ENCODE data around the gene CHCHD6. TPM values are rescaled to one million over a fixed set of nuclear protein-coding genes. Genes with fewer than 3 reads are reported as not detected.

Gene CHCHD6
- total and polyA plus RNA-seq, 2 of the 4 experiments (the other 2 are of a cell fraction): 18.8 to 28.9 TPM

DNA sequence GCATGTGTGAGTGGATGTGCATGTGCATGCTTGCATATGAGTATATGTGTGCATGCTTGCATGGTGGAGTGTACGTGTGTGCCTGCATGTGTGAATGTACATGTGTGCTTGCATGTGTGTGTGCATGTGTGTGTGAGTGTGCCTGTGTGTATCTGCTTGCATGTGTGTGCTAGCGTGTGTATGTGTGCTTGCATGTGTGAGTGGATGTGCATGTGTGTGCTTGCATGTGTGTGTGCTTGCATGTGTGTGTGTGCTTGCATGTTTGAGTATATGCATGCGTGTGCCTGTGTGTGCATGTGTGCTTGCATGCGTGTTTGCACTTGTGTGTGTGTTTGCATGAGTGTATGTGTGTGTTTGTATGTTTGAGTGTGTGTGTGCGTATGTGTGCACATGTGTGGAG lies 274.3 kb downstream of the CHCHD6 start:
- H2AK5ac ChIP-seq (ENCODE audit: low read depth, low read length): no peak overlapping the region
- H3K56ac ChIP-seq (ENCODE audit: extremely low read depth, insufficient read depth, low read length): no peak overlapping the region
- H3K79me1 ChIP-seq (ENCODE audit: low read depth in 1 of 2, low read length in 2 of 2): no peaks in the 10 kb centered on the region
- no peak overlapping the region for H3K14ac ChIP-seq (replicated peaks; ENCODE audit: low read depth, low read length)
- DNase-seq (no peak), ATAC-seq (ENCODE audit: low read depth) (no peak)
- H3K9me3 ChIP-seq (ENCODE audit: control insufficient read depth, insufficient read depth, low read length): peaks cover 9% of the 10 kb centered on the region
- H3K36me3 ChIP-seq (ENCODE audit: control insufficient read depth, insufficient read depth, low read length): no peaks in the 10 kb centered on the region
- 80% methylated on average over 3 of the region's 5 CpGs; no CpG with 5 or more reads in 1 of the 2 experiments for WGBS, 2 experiments (ENCODE audit: extremely low coverage in 2 of 2, insufficient read length in 1 of 2)
- no peak overlapping the region for H4K91ac ChIP-seq (ENCODE audit: insufficient read depth, low read depth, low read length)
- no peak overlapping the region for H3K23ac ChIP-seq (ENCODE audit: low read depth, low read length)
- H3K18ac ChIP-seq (ENCODE audit: low read depth, low read length): no peak overlapping the region
- no peak overlapping the region for H4K8ac ChIP-seq (ENCODE audit: low read depth in 2 of 2, low read length in 2 of 2)
- TF ChIP-seq CHD1 (IDR thresholded peaks at IDR 0.05; ENCODE audit: low read depth, low read length) (no peak), CEBPB (IDR thresholded peaks at IDR 0.05; ENCODE audit: low read depth, low read length) (no peak), NFE2L2 (IDR thresholded peaks at IDR 0.05; ENCODE audit: low read depth, low read length) (no peak), POLR2A (IDR thresholded peaks at IDR 0.05; ENCODE audit: low read depth, low read length) (no peak), USF2 (IDR thresholded peaks at IDR 0.05; ENCODE audit: low read depth, low read length) (no peak), FOS (IDR thresholded peaks at IDR 0.05; ENCODE audit: low read depth, low read length) (no peak)
- H2BK20ac ChIP-seq (ENCODE audit: low read depth, low read length): no peak overlapping the region
- H4K20me1 ChIP-seq (ENCODE audit: insufficient read depth, low read length): no peaks in the 10 kb centered on the region
- ChIA-PET CTCF (no interaction called here), POLR2A (ENCODE audit: unreplicated experiment) (no interaction called here)
- H3K9ac ChIP-seq (ENCODE audit: low read depth, low read length): no peak overlapping the region
- peaks cover 5% of the 10 kb centered on the region; the same call in 1 of the 2 replicates for H3K9me1 ChIP-seq (ENCODE audit: insufficient read depth, low read length)
- no peak overlapping the region for H3K27ac ChIP-seq (ENCODE audit: insufficient read depth, low read length)
- H3K4me1 ChIP-seq (ENCODE audit: control insufficient read depth, insufficient read depth, low read length): no peaks in the 10 kb centered on the region
- H2BK120ac ChIP-seq (ENCODE audit: low read depth, low read length): no peak overlapping the region
- H3K4me2 ChIP-seq (ENCODE audit: low read depth, low read length): no peak overlapping the region
- H2AK9ac ChIP-seq (replicated peaks; ENCODE audit: low read depth, low read length, poor library complexity): no peak overlapping the region
- no peak overlapping the region for H3K4ac ChIP-seq (ENCODE audit: low read depth, low read length)
- dilution Hi-C loops (cut with HindIII; ENCODE audit: low sequenced_read_pairs, unreplicated experiment): no loop called here
- H3K27me3 ChIP-seq (ENCODE audit: control insufficient read depth, insufficient read depth, low read length): no peaks in the 10 kb centered on the region; the same call in 1 of the 2 replicates
- in situ Hi-C loops (cut with MboI; ENCODE audit: low sequenced_read_pairs): no loop called here
- intact Hi-C loops (cut with micrococcal nuclease): no loop called here
- peak overlapping the region; percentile 29 for H2AFZ ChIP-seq (replicated peaks; ENCODE audit: low read length, poor library complexity)
- no peak overlapping the region for H4K5ac ChIP-seq (ENCODE audit: low read depth, low read length)
- BruUV-seq (replicated peaks): no TSS peak
- no peak overlapping the region for H3K4me3 ChIP-seq (ENCODE audit: insufficient read depth, low read depth, low read length)
- no peak overlapping the region for H2BK5ac ChIP-seq (ENCODE audit: low read depth, low read length, poor library complexity, severe bottlenecking)
- no peak overlapping the region for H2BK15ac ChIP-seq (ENCODE audit: low read depth, low read length)

Measured in IMR-90 (cell line).